Heart left ventricle (tissue), 16 donors: ENCODE measurements around the gene AGTRAP. TPM values are rescaled to one million over a fixed set of nuclear protein-coding genes. Genes with fewer than 3 reads are reported as not detected.

Experiments
- ATAC-seq, 4 donors: fragments of 200-7000 bp; cut with Tn5 transposase; one replicate each; pipeline ENCODE4 v1.9.1; 2020 to 2022; ENCODE audit warnings: moderate library complexity in 4 of 4, mild to moderate bottlenecking in 3 of 4, moderate number of reproducible peaks in 1 of 4
- DNase-seq, 5 donors: peaks; one replicate each; pipeline ENCODE4 v3.0.0-alpha.2; 2020
- H3K27ac ChIP-seq, 12 donors: fragments of 200-600 bp; sonication (generic) in 4 of 12; one replicate each; pipeline versions ENCODE4 v1.5.0 to v1.8.0; 2016 to 2022; ENCODE audit warnings: mild to moderate bottlenecking in 2 of 12
- H3K27me3 ChIP-seq, 9 donors: fragments of 200-600 bp; sonication (generic) in 2 of 9; one replicate each; pipeline versions ENCODE4 v1.5.1 to v1.8.0; 2016 to 2022; ENCODE audit warnings: mild to moderate bottlenecking in 3 of 9
- H3K36me3 ChIP-seq, 9 donors: fragments of 200-600 bp; sonication (generic) in 2 of 9; one replicate each; pipeline versions ENCODE4 v1.5.0 to v1.8.0; 2018 to 2022; ENCODE audit warnings: mild to moderate bottlenecking in 2 of 9
- H3K4me1 ChIP-seq, 12 donors: fragments of 200-600 bp; sonication (generic) in 4 of 12; one replicate each; pipeline versions ENCODE4 v1.5.0 to v1.8.0; 2016 to 2022; ENCODE audit warnings: mild to moderate bottlenecking in 3 of 12
- H3K4me3 ChIP-seq, 12 donors: fragments of 200-600 bp; sonication (generic) in 4 of 12; one replicate each; pipeline versions ENCODE4 v1.5.0 to v1.8.0; 2017 to 2022; ENCODE audit warnings: mild to moderate bottlenecking in 9 of 12, moderate library complexity in 4 of 12
- H3K9me3 ChIP-seq, 12 donors: fragments of 200-600 bp; sonication (generic) in 4 of 12; one replicate each; pipeline versions ENCODE4 v1.5.0 to v1.8.0; 2016 to 2022; ENCODE audit warnings: mild to moderate bottlenecking in 1 of 12
- POLR2A ChIP-seq, 2 donors: fragments of 450-650 bp; IDR thresholded peaks; one replicate each; pipeline ENCODE4 v1.6.1; 2017; ENCODE audit warnings: antibody characterized with exemption in 2 of 2, mild to moderate bottlenecking in 2 of 2, moderate library complexity in 2 of 2
- WGBS, 4 donors: extraction: QIAGEN DNeasy Blood & Tissue Kit in 2 of 4; methylation state at CpG; one replicate each; pipeline versions ENCODE4 v1.1.5 to v1.1.7; 2013 to 2018; 5-methylcytosine and 5-hydroxymethylcytosine counted together
- intact Hi-C, 10 donors: fragments of 100-400 bp; cut with DNase I; formaldehyde crosslinking; loops; one replicate each; pipeline versions ENCODE4 v1.11.1 to v1.14.2; 2022
- polyA plus RNA-seq, 2 donors: library from polyadenylated mRNA; stranded (reverse); fragments of 200-250 nt; gene quantifications; one replicate each; pipeline ENCODE4 v1.2.3, GENCODE V29; 2013
- total RNA-seq, 9 donors: library from RNA; depleted of rRNA in 2 of 9; stranded (reverse); fragments of >200 nt in 2 of 9; fragmentation: NEBNext Ultra II Directional in 3 of 9; extraction: Animal tissue kit (Norgen Biotek cat#: 25700) in 3 of 9; gene quantifications; one replicate each; pipeline versions ENCODE4 v1.1.0 to v1.2.4, GENCODE V29; 2016 to 2023
- TF ChIP-seq, protein P1 (sequence below), 12 donors: fragments of 200-600 bp; sonication (generic) in 4 of 12; IDR thresholded peaks; one replicate each; pipeline versions ENCODE4 v1.5.0 to v1.8.0; 2018 to 2022; ENCODE audit warnings: antibody characterized with exemption in 12 of 12, mild to moderate bottlenecking in 5 of 12
- donor health status: ischemic (EF 13 %, LVEDD 7.1; RV severe dilation, severe dysfunction).
- donor health status: healthy with polysubstance abuse.
- donor health status: DM: no; HTN: yes; CAD: no.
- donor health status: DM: no; HTN: no; CAD: no.
- donor health status: ischemic (EF 25% LVEDD 6.9; RV normal size, moderate dysfunction).
- donor health status: ischemic (EF 25% LVEDD 5.7; RV mildly dilated, moderate dysfunction).
- donor health status: healthy.
- donor health status: DM: yes; HTN: yes; CAD: no.
- donor health status: ischemic (EF 35%, LVEDD 5.7; RV mildly dilated, moderate dysfunction).
- donor health status: nonischemic (EF 11% LVEDD 7.7; RV severe dilation, severe dysfunction).
- donor health status: DM: yes; HTN: yes; CAD: no.
- donor health status: PGD.
- donor health status: ischemic (EF 29% LVEDD 5.4; RV normal size, mild dysfunction).
- donor health status: nonischemic (EF 23%, LVEDD 6.1; RV moderate dilation, normal function).

Gene AGTRAP
- total and polyA plus RNA-seq, 11 donors: 11.8 to 134 (median 24.5) TPM

DNA sequence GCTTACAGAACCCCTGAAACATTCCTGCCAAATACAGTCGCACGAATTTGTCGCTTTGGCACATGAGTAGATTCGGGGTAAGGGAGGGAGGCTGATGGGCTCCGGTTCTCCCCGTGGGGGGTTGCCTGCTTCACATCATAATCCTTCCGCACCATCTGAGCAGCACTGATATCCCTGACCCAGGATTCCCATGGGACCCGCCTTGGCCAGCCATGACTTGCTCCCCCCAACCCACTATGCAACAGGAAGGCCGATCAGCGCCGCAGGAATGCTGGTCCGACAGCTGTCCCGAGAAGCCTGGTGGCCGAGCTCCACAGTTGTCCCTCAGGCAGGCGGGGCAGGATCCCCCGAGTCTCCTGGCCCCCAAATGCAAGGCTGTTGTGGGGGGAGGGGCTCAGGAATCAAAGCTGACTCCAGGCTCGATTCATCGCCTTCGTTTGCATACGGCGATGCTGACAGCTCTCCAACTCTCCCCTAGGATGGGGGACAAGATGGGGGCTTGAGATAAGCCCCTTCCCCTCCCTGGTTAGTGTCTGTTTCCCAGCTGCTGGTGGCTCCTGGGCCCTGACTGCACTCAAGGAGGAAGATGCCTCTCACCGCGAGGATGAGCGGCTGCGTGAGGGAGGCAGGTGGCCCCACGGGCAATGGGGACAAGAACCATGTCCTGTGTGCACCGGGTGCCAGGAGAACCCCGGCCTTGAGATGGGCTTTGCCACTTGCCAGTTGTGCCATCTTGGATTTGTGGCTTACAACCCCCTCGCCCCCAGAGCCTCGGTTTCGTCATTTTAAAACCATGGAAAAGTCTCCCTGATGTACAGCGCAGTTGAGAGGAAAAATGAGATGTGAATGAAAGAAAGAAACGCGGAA is 35.1 kb upstream of the AGTRAP start:
- H3K27ac ChIP-seq: no peak overlapping the region
- intact Hi-C loops: no loop called here
- peaks cover 6 to 60% (median 17%) of the 10 kb centered on the region in 9 donors for H3K27me3 ChIP-seq
- no peak for ATAC-seq
- WGBS, 4 donors: 31 to 43% (median 34%) methylated on average over 32 to 34 of the region's 34 CpGs
- H3K36me3 ChIP-seq: no peaks in the 10 kb centered on the region
- no peaks in the 10 kb centered on the region for H3K9me3 ChIP-seq
- DNase-seq: no peak
- H3K4me3 ChIP-seq: no peak overlapping the region
- H3K4me1 ChIP-seq: peaks cover 0 to 16% (median 2%) of the 10 kb centered on the region in 12 donors
- TF ChIP-seq, protein P1, sequence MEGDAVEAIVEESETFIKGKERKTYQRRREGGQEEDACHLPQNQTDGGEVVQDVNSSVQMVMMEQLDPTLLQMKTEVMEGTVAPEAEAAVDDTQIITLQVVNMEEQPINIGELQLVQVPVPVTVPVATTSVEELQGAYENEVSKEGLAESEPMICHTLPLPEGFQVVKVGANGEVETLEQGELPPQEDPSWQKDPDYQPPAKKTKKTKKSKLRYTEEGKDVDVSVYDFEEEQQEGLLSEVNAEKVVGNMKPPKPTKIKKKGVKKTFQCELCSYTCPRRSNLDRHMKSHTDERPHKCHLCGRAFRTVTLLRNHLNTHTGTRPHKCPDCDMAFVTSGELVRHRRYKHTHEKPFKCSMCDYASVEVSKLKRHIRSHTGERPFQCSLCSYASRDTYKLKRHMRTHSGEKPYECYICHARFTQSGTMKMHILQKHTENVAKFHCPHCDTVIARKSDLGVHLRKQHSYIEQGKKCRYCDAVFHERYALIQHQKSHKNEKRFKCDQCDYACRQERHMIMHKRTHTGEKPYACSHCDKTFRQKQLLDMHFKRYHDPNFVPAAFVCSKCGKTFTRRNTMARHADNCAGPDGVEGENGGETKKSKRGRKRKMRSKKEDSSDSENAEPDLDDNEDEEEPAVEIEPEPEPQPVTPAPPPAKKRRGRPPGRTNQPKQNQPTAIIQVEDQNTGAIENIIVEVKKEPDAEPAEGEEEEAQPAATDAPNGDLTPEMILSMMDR (IDR thresholded peaks at IDR 0.05): no peak
- TF ChIP-seq POLR2A (IDR thresholded peaks at IDR 0.05): no peak

DNA sequence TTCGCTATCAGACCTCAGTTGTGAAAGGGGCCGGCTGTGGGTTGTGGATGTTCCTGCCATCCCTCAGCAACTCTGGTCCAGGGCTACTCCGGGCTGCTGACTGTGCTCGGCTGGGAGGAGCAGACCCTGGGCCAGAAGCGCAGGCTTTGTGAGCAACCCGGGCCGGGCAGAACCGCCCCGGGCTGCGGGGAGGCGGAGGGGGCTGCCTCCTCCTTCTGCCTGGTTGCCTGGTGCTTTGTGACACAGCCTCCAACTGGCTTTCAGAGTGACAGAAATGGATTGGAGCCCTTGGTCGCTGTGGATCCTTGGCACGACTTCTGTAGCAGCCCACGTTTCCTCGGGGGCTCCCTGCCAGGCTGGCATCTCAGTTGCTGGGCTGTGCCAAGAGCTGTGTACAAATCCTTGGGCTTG is 34.4 kb upstream of the AGTRAP start:
- H3K27ac ChIP-seq: no peak overlapping the region
- H3K36me3 ChIP-seq: no peaks in the 10 kb centered on the region
- peak overlapping the region in 1 of 12 donors; percentile 8 for H3K4me3 ChIP-seq
- no peak for TF ChIP-seq POLR2A (IDR thresholded peaks at IDR 0.05)
- TF ChIP-seq, protein P1 (IDR thresholded peaks at IDR 0.05): no peak
- WGBS, 4 donors: 29 to 42% (median 37%) methylated on average over 11 to 15 of the region's 15 CpGs
- no peaks in the 10 kb centered on the region for H3K9me3 ChIP-seq
- peaks cover 6 to 60% (median 17%) of the 10 kb centered on the region in 9 donors for H3K27me3 ChIP-seq
- peaks cover 0 to 16% (median 2%) of the 10 kb centered on the region in 12 donors for H3K4me1 ChIP-seq
- ATAC-seq (peak in 3 of 4 donors; percentile 27 to 50 (median 28)), DNase-seq (no peak)
- intact Hi-C loops: no loop called here

DNA sequence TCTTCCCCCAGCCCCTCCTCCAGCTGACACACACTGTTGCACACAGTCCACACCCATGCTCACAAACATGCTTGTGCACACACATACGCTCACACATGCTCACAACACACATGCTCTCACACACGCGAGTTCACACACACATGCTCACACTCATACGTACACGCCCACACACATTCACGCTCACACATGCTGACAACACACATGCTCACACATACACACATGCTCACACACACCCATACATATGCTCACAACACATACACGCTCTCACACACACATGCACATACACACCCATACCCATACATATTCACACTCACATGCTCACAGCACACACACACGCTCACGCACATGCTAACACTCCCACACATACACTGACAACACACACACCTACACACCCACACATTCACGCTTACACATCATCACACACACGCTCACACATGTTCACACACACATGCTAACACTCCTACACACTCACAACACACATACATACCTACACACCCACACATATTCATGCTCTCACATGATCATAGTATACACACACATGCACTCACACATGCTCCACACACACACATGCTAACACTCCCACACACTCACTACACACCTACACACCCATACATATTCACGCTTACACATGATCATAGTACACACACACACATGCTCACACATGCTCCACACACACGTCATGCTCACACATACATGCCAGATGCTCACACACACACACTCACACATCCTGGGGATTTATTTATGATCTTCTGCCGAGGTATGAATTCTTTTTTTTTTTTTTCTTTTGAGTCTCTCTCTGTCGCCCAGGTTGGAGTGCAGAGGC is 33.7 kb upstream of the AGTRAP start:
- no peak for ATAC-seq
- 80 to 84% (median 83%) methylated on average over 15 of the region's 15 CpGs for WGBS, 4 donors

More for the DNA sequence above, 33.7 kb upstream of the AGTRAP start:
- DNase-seq: no peak
- Histone ChIP-seq H3K9me3 (no peaks in the 10 kb centered on the region), H3K36me3 (no peaks in the 10 kb centered on the region), H3K27me3 (peaks cover 6 to 59% (median 17%) of the 10 kb centered on the region in 9 donors), H3K27ac (no peak overlapping the region), H3K4me3 (no peak overlapping the region), H3K4me1 (peaks cover 0 to 16% (median 2%) of the 10 kb centered on the region in 12 donors)
- intact Hi-C loops: no loop called here
- TF ChIP-seq, protein P1 (IDR thresholded peaks at IDR 0.05): no peak
- no peak for TF ChIP-seq POLR2A (IDR thresholded peaks at IDR 0.05)
